ENCODE results near the gene PAN2. TPM values are rescaled to one million over a fixed set of nuclear protein-coding genes. Genes with fewer than 3 reads are reported as not detected.

PAN2 gene
- total RNA-seq, 1 donor, result 10.5 TPM

GRCh38 chr12:56311003-56311402 lies 22.8 kb downstream of the PAN2 start:
- no peak overlapping the region for H3K4me2 ChIP-seq (ENCODE audit: insufficient read depth, low read length)
- H3K27me3 ChIP-seq (ENCODE audit: insufficient read depth, low read length), result no peaks in the 10 kb centered on the region
- H3K4me1 ChIP-seq (ENCODE audit: insufficient read depth, low read length), result peaks cover 8% of the 10 kb centered on the region
- H4K20me1 ChIP-seq (ENCODE audit: insufficient read depth, low read length), result no peaks in the 10 kb centered on the region
- no peak overlapping the region for H3K27ac ChIP-seq (ENCODE audit: low read depth, low read length)
- TF ChIP-seq CTCF (IDR thresholded peaks at IDR 0.05; ENCODE audit: extremely low read depth, low read depth, low read length), result no peak
- no peaks in the 10 kb centered on the region for H3K9me3 ChIP-seq (ENCODE audit: low read depth, low read length)
- DNase-seq (ENCODE audit: insufficient read length, low spot score, missing footprints), result no peak
- peaks cover 53% of the 10 kb centered on the region for H3K36me3 ChIP-seq (ENCODE audit: insufficient read depth, low read length)
- H2AFZ ChIP-seq (ENCODE audit: low read length), result no peak overlapping the region
- H3K79me2 ChIP-seq (ENCODE audit: insufficient read depth, low read length), result peaks cover 22% of the 10 kb centered on the region
- H3K4me3 ChIP-seq (ENCODE audit: insufficient read depth, low read length), result no peak overlapping the region

- DNase-seq (ENCODE audit: insufficient read length, low spot score, missing footprints), result no peak
- no peak overlapping the region for H3K4me3 ChIP-seq (ENCODE audit: insufficient read depth, low read length)
- H3K27me3 ChIP-seq (ENCODE audit: insufficient read depth, low read length), result no peaks in the 10 kb centered on the region
- H3K79me2 ChIP-seq (ENCODE audit: insufficient read depth, low read length), result peaks cover 4% of the 10 kb centered on the region
- H3K36me3 ChIP-seq (ENCODE audit: insufficient read depth, low read length), result peaks cover 52% of the 10 kb centered on the region
- no peaks in the 10 kb centered on the region for H4K20me1 ChIP-seq (ENCODE audit: insufficient read depth, low read length)
- H3K27ac ChIP-seq (ENCODE audit: low read depth, low read length), result no peak overlapping the region
- H3K9me3 ChIP-seq (ENCODE audit: low read depth, low read length), result no peaks in the 10 kb centered on the region
- TF ChIP-seq CTCF (IDR thresholded peaks at IDR 0.05; ENCODE audit: extremely low read depth, low read depth, low read length), result no peak
- no peak overlapping the region for H2AFZ ChIP-seq (ENCODE audit: low read length)
- no peak overlapping the region for H3K4me2 ChIP-seq (ENCODE audit: insufficient read depth, low read length)
- no peaks in the 10 kb centered on the region for H3K4me1 ChIP-seq (ENCODE audit: insufficient read depth, low read length)
These were observed 25.1 kb downstream of the PAN2 start for GRCh38 chr12:56308714-56309113.

GRCh38 chr12:56307221-56307965 lies 26.4 kb downstream of the PAN2 start:
- H3K27me3 ChIP-seq (ENCODE audit: insufficient read depth, low read length), result no peaks in the 10 kb centered on the region
- peaks cover 55% of the 10 kb centered on the region for H3K36me3 ChIP-seq (ENCODE audit: insufficient read depth, low read length)
- H3K79me2 ChIP-seq (ENCODE audit: insufficient read depth, low read length), result peaks cover 4% of the 10 kb centered on the region
- H3K4me3 ChIP-seq (ENCODE audit: insufficient read depth, low read length), result no peak overlapping the region
- TF ChIP-seq CTCF (IDR thresholded peaks at IDR 0.05; ENCODE audit: extremely low read depth, low read depth, low read length), result no peak
- H3K9me3 ChIP-seq (ENCODE audit: low read depth, low read length), result no peaks in the 10 kb centered on the region
- no peaks in the 10 kb centered on the region for H4K20me1 ChIP-seq (ENCODE audit: insufficient read depth, low read length)
- DNase-seq (ENCODE audit: insufficient read length, low spot score, missing footprints), result no peak
- H3K4me1 ChIP-seq (ENCODE audit: insufficient read depth, low read length), result no peaks in the 10 kb centered on the region
- no peak overlapping the region for H3K27ac ChIP-seq (ENCODE audit: low read depth, low read length)
- no peak overlapping the region for H2AFZ ChIP-seq (ENCODE audit: low read length)
- no peak overlapping the region for H3K4me2 ChIP-seq (ENCODE audit: insufficient read depth, low read length)

- Histone ChIP-seq H4K20me1 (ENCODE audit: insufficient read depth, low read length) (no peaks in the 10 kb centered on the region), H3K36me3 (ENCODE audit: insufficient read depth, low read length) (peaks cover 37% of the 10 kb centered on the region), H3K79me2 (ENCODE audit: insufficient read depth, low read length) (no peaks in the 10 kb centered on the region), H3K27ac (ENCODE audit: low read depth, low read length) (no peak overlapping the region), H3K9me3 (ENCODE audit: low read depth, low read length) (no peaks in the 10 kb centered on the region), H3K4me1 (ENCODE audit: insufficient read depth, low read length) (peaks cover 9% of the 10 kb centered on the region), H3K4me3 (ENCODE audit: insufficient read depth, low read length) (no peak overlapping the region), H3K27me3 (ENCODE audit: insufficient read depth, low read length) (no peaks in the 10 kb centered on the region), H2AFZ (ENCODE audit: low read length) (no peak overlapping the region), H3K4me2 (ENCODE audit: insufficient read depth, low read length) (no peak overlapping the region)
- no peak for DNase-seq (ENCODE audit: insufficient read length, low spot score, missing footprints)
- TF ChIP-seq CTCF (IDR thresholded peaks at IDR 0.05; ENCODE audit: extremely low read depth, low read depth, low read length), result no peak
These were observed 28.8 kb downstream of the PAN2 start for GRCh38 chr12:56304872-56305590.

Measured in osteoblast (primary cell).